HG03025 (cell line): ENCODE measurements around the gene NAT10.
"Not testable (repeated sequence)": the region's sequence is repeated elsewhere in the genome, so short reads cannot be mapped to it uniquely, and the experiment has no call there.

Experiments used
- ATAC-seq: cut with Tn5 transposase; IDR thresholded peaks from one replicate; pipeline ENCODE4 v1.9.1; 2021; ENCODE audit warnings: mild to moderate bottlenecking, moderate library complexity; ENCODE audit not compliant: unreplicated experiment, low FRiP score

NAT10 gene

GRCh38 chr11:34105079-34105956 is at the start of gene NAT10:
TSS of gene NAT10 (plus strand) at chr11:34105629. CDS start at chr11:34108226, 2,597 bp downstream.
- peak; percentile 89 for ATAC-seq

DNA sequence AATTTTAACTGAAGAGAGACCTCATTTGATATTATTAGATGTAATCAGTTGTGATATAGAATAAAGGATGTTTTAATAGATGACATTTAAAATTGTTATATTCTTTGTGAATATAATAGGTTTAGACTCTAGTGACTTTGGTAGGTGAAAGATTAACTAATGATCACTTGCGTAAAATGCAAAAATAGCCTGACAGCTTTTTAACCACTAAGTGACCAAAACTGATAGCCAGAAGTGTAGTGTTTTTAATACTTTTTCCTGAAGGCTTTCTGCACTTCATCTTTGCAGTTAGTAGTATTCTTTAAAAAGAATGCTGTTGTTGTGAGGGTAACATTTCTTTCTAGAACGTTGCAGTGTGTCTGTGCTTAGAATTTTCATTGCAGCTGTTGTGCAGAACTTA is 48.8 kb upstream of the NAT10 start:
- ATAC-seq = no peak

DNA sequence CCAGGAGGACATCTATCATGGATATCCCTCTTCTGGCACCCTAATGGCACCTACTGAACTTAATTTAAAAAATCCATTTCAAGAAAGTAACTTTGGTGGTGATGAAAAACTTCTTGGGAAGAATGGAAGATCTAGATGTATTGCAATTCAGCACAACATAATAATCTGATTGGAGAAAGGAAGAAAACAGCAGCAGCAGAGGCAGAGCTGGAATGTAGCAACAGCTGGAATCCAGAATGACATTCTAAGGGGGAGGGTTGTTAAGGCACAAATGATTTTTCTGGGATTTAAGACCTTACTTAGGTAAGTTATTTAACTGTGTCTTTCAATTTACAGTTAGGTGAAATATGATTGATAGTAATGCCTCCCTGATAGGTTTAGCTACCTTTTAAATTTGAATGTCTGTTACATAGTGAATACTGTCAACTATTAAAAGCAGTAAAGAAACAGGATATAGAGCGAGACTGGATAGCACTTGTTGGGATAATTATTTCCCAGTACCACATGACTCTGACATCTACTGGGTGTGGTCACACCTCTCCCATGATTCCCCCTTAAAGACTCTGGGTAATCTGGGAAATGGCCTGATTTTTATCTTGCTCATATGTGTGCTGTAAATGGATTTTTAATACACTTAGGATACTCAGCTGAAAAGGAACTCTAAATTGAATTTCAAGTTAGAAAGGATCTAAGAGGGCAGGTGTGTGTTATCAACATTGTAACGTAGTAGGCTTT is 42.2 kb upstream of the NAT10 start:
- no peak for ATAC-seq

DNA sequence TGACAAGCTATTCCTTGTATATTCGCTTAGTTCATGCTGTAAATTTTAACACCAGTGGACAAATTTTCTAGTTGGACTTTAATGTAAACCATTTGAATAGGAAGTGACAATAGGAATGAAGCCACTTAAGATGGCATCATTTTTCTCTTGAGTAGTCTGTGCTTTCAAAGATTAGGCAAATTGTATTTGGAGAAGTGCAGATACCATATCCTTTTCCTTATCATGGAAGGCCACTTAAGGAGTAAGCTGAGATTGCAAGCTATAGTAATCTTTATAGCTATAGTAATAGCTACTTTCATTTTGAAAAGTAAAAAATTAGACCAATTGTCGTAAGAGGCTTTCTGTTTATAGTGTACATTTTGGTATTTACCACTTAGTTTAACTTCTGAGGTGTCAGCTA is 41.1 kb upstream of the NAT10 start:
- no peak for ATAC-seq

DNA sequence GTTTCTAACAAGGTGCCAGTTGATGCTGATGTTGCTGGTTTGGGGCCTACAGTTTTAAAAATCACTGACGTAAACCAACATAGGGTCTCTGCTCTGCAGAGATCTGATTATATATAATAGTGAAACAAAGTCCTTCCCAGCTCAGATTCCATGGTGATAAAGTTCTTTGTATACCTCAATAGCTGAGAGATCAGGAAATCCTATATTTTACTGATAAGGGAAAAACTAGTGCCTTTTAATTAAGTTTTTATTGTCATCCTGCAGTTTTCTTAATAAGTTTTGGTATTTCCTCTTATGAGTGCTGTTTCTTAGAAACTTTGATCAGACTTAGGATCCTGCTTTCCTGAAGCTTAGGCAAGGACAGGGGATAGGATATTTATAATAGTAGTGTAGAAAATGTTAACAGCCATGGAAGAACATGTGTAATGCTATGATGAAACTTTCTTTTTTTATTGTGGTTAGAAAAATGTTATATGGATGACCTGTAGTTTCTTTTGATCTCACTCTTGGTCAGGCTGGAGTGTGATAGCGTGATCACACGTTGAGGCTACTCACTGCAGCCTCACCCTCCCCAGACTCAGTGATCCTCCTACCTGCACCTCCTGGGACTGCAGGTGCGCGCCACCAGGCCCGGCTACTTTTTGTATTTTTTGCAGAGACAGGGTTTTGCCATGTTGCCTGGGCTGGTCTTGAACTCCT is 39.8 kb upstream of the NAT10 start:
- ATAC-seq = no peak

DNA sequence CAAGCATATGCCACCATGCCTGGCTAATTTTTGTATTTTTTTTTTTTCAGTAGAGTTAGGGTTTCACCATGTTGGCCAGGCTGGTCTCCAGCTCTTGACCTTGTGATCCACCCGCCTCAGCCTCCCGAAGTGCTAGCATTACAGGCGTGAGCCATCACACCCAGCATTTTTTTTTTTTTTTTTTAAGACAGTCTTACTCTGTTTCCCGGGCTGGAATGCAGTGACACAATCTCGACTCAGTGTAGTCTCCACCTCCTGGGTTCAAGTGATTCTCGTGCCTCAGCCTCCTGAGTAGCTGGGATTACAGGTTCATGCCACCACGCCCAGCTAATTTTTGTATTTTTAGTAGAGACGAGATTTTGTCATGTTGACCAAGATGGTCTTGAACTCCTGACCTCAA is 38.7 kb upstream of the NAT10 start:
- ATAC-seq = not testable (repeated sequence)

DNA sequence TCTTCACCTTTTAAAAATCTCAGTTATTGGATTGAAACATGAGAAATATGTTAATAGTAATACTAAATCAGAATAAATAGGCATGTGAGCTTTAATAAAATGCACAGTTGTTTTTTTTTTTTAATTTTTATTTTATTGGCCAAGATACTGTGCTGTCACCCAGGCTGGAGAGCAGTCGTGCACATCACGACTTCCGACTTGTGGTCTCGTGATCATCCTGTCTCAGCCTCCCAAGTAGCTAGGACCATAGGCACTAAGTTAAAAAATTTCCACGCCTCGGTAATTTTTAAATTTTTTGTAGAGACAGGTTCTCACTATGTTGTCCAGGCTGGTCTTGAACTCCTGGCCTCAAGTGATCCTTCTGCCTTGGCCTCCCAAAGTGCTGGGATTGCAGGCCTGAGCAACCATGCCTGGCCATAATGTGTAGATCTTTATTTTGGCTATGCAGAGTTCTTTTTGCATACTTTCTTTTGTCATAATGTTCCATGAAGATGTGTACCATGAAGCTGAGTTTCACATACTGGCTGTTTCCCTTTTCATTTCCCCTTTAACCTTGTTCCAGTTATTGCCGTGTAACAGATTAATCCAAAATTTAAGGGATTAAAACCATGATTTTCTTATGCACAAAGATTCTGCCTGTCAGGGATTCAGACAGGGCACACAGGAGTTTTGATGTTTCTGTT is 37.9 kb upstream of the NAT10 start:
- ATAC-seq = no peak

- ATAC-seq = no peak
Measured at GRCh38 chr11:34068111-34068510, 37.3 kb upstream of the NAT10 start.

DNA sequence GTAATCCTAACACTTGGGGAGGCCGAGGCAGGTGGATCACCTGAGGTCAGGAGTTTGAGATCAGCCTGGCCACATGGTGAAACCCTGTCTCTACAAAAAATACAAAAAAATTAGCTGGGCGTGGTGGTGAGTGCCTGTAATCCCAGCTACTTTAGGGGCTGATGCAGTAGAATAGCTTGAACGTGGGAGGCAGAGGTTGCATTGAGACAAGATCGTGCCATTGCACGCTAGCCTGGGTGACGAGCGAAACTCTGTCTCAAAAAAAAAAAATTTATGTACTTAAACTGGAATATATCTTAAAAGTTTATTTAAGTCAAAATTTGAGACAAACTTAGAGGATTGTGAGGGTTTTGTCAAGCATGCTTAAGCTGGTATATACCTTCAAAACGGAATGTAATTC is 34.1 kb upstream of the NAT10 start:
- ATAC-seq = not testable (repeated sequence)

DNA sequence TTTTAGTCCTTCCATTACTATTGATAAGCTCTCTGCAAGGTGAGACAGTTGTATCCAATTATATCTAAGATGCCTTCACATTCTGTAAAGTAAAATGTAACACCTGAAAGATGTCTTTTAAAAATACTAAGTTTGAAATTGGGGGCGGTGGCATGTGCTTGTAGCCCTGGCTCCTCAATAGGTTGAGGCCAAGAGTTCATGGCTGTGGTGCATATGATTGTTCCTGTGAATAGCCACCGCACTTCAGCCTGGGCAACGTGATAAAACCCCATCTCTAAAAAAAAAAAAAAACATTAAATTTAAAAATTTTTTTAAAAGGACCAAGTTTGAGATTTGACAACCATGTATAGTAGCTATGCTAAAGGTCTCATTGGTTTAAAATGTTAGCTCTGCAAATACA is 33.4 kb upstream of the NAT10 start:
- ATAC-seq = no peak

- ATAC-seq = no peak
Measured at GRCh38 chr11:34072832-34073231, 32.6 kb upstream of the NAT10 start.

DNA sequence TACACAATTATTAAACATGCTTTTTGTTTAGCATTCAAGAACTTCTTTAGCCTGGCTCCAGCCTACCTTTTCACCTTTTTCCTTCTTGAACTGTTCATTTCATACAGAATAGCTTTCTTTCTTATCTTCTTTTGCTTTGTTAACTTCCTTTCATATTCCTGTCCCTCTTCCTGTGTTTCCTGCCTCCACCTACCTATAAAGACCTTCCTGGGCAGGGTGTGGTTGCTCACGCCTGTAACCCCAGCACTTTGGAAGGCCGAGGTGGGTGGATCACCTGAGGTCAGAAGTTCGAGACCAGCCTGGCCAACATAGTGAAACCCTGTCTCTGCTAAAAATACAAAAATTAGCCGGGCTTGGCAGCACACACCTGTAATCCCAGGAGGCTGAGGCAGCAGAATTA is 31.0 kb upstream of the NAT10 start:
- ATAC-seq = no peak

DNA sequence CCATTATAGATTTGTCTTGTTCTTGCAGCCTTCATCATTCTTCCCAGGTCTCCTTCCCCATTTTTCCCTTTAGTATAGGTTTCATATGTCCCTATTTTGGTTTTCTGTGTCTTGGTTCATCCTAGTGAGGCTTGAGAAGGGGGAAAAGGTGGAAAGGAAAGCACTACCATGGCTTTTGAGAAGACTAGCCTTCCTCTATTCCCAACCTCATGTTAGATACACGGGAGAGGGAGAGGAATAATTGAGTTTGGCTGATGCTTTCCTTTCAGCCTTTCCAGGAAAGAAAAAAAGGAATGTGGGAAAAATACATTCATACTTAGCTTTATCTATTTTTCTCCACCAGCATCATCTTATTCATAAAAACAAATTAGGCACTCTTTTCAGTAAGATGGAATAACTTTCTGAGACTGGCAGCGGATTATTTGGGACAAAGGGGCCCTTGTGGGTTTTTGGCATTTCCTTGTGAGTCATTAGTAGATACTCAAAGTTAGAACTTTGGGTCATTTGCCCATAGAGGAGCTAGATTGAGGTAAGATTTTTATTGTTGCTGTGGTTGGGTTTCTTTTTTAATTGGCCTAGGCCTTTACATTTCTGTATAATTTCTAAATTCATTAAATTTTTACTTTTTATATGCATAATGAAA is 30.1 kb upstream of the NAT10 start:
- ATAC-seq = no peak

DNA sequence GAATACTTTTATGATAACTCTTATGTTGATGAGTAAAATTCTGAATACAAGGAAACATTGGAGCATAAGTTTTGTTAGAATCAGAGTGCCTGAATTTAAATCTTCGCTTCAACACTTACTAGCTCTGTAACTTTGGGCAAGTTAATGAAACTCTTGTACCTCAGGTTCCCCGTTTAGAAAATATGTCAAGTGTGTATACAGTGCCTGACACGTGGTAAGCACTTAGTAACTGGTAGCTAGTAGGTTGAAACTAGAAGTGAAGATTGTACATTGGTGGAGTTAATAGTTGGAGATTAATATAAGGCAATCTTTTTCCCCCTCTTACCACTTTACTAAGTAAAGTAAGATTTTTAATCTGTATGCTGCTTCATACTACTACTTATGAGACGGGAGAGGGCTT is 24.8 kb upstream of the NAT10 start:
- ATAC-seq = no peak

DNA sequence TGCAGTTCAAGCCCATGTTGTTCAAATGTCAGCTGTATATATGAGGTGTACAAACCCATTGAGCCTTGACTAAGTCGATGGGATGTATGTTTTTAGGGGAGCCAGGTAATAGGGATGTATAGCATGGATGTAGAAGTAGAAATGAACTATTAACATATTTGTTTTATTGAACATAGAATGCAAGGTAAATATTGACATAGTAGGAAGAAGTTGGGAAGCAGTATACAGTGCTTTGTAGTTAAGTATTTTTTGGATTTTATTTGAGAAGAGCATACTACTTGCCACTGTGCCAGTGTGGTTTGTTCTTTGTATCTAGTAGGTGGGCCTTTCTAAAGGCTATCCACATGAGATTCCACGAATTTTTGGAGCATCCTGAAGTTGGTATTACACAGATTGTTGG is 20.8 kb upstream of the NAT10 start:
- ATAC-seq = no peak

- peak; percentile 75 for ATAC-seq
Measured at GRCh38 chr11:34086554-34087283, 18.7 kb upstream of the NAT10 start.

DNA sequence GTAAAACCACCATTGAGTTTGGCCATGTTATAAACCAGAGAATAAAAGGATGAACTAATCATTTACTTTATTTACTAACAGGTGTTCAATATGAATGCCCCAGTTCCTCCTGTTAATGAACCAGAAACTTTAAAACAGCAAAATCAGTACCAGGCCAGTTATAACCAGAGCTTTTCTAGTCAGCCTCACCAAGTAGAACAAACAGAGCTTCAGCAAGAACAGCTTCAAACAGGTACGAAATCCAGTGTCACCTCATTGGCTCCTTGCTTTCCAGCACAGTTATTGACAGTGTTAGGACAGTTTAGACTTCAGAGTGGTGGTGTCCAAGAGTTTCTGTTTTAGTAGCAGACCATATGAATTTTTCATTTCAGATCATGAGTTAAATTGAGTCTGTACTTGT is 13.6 kb upstream of the NAT10 start:
- ATAC-seq = no peak

- ATAC-seq = not testable (repeated sequence)
Measured at GRCh38 chr11:34094900-34095299, 10.5 kb upstream of the NAT10 start.

- no peak for ATAC-seq
Measured at GRCh38 chr11:34098813-34099212, 6.6 kb upstream of the NAT10 start.
